ELR (cell line): ENCODE measurements around the gene PADI1.

ENCODE experiments used
- DNase-seq: peaks from one replicate; pipeline ENCODE4 v3.0.0-alpha.2; 2015; ENCODE audit warnings: low read depth

The PADI1 gene

GRCh38 chr1:17214876-17215544 is 10.1 kb downstream of the PADI1 start:
- DNase-seq = no peak

GRCh38 chr1:17215545-17215890 is 10.6 kb downstream of the PADI1 start:
- peak; percentile 58 for DNase-seq

GRCh38 chr1:17216078-17216477 is 11.2 kb downstream of the PADI1 start:
- DNase-seq = no peak

GRCh38 chr1:17217607-17218006 is 12.7 kb downstream of the PADI1 start:
- DNase-seq = no peak

GRCh38 chr1:17218939-17219338 is 14.0 kb downstream of the PADI1 start:
- DNase-seq = no peak

GRCh38 chr1:17220287-17220686 is 15.4 kb downstream of the PADI1 start:
- no peak for DNase-seq

- DNase-seq = no peak
Observed at GRCh38 chr1:17222557-17222956, 17.6 kb downstream of the PADI1 start.

GRCh38 chr1:17224434-17224833 is 19.5 kb downstream of the PADI1 start:
- no peak for DNase-seq

GRCh38 chr1:17225140-17225539 is 20.2 kb downstream of the PADI1 start:
- no peak for DNase-seq

- no peak for DNase-seq
Observed at GRCh38 chr1:17227358-17227915, 22.5 kb downstream of the PADI1 start.

GRCh38 chr1:17228619-17229018 is 23.7 kb downstream of the PADI1 start:
- no peak for DNase-seq

GRCh38 chr1:17229379-17229778 is 24.5 kb downstream of the PADI1 start:
- no peak for DNase-seq

- no peak for DNase-seq
Observed at GRCh38 chr1:17230106-17230505, 25.2 kb downstream of the PADI1 start.

GRCh38 chr1:17230671-17231310 is 25.9 kb downstream of the PADI1 start:
- DNase-seq = no peak

- peak; percentile 93 for DNase-seq
Observed at GRCh38 chr1:17232759-17233661, 28.1 kb downstream of the PADI1 start.

- peak; percentile 97 for DNase-seq
Observed at GRCh38 chr1:17233675-17234320, 28.9 kb downstream of the PADI1 start.

- DNase-seq = no peak
Observed at GRCh38 chr1:17234405-17234804, 29.5 kb downstream of the PADI1 start.

GRCh38 chr1:17235135-17235885 is 30.4 kb downstream of the PADI1 start:
- DNase-seq = no peak

- DNase-seq = peak; percentile 88
Observed at GRCh38 chr1:17236779-17237560, 32.0 kb downstream of the PADI1 start.

GRCh38 chr1:17237561-17237903 is 32.6 kb downstream of the PADI1 start:
- no peak for DNase-seq

- peak; percentile 87 for DNase-seq
Observed at GRCh38 chr1:17239420-17239819, 34.5 kb downstream of the PADI1 start.
